Kidney epithelial cell (primary cell): ENCODE measurements around the gene GNB5. TPM values are rescaled to one million over a fixed set of nuclear protein-coding genes. Genes with fewer than 3 reads are reported as not detected.

Experiments used
- DNase-seq: peaks from one replicate; pipeline ENCODE4 v3.0.0-alpha.2; 2010; ENCODE audit warnings: low read depth
- H3K27me3 ChIP-seq: 2 replicates; pipeline ENCODE4 v1.6.0; 2011; ENCODE audit warnings: low read length; ENCODE audit not compliant: control insufficient read depth, insufficient read depth
- H3K36me3 ChIP-seq: 2 replicates; pipeline ENCODE4 v1.5.1; 2011; ENCODE audit warnings: low read length; ENCODE audit not compliant: control insufficient read depth, insufficient read depth
- H3K4me3 ChIP-seq: 2 replicates; pipeline ENCODE4 v1.5.1; 2011; ENCODE audit warnings: low read depth, mild to moderate bottlenecking, control low read depth, low read length
- total RNA-seq: library from RNA; depleted of rRNA; stranded (reverse); fragments of >200 nt; gene quantifications from 2 replicates; pipeline ENCODE4 v1.2.3, GENCODE V29; 2015
- TF ChIP-seq, protein P1 (sequence below): IDR thresholded peaks from 2 replicates; pipeline ENCODE4 v1.5.1; 2011; ENCODE audit warnings: mild to moderate bottlenecking, moderate library complexity, low read length, control low read depth, inconsistent platforms; ENCODE audit not compliant: insufficient read depth, poor library complexity, severe bottlenecking

GNB5 gene
- total RNA-seq, 1 donor from 2014 or later: 46.7 TPM

DNA sequence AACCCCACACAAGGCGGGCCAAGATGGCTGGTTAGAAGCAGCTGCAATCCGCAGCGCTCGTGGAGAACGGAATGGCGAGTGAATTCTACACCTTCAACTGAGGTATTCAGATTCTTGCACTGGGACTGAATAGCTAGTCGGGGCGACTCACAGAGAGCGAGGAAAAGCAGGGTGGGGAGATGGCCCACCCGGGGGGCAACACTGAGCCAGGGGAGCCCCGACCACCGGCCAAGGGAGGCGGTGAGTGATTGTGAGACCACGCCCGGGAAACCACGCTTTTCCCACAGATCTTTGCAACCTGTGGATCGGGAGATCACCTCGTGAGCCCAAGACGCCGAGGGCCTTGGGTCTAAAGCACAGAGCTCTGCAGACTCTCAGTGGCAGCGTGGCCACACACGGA lies 28.3 kb downstream of the GNB5 start:
- TF ChIP-seq, protein P1, sequence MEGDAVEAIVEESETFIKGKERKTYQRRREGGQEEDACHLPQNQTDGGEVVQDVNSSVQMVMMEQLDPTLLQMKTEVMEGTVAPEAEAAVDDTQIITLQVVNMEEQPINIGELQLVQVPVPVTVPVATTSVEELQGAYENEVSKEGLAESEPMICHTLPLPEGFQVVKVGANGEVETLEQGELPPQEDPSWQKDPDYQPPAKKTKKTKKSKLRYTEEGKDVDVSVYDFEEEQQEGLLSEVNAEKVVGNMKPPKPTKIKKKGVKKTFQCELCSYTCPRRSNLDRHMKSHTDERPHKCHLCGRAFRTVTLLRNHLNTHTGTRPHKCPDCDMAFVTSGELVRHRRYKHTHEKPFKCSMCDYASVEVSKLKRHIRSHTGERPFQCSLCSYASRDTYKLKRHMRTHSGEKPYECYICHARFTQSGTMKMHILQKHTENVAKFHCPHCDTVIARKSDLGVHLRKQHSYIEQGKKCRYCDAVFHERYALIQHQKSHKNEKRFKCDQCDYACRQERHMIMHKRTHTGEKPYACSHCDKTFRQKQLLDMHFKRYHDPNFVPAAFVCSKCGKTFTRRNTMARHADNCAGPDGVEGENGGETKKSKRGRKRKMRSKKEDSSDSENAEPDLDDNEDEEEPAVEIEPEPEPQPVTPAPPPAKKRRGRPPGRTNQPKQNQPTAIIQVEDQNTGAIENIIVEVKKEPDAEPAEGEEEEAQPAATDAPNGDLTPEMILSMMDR: no peak
- no peak for DNase-seq
- Histone ChIP-seq H3K4me3 (no peak overlapping the region), H3K36me3 (no peaks in the 10 kb centered on the region), H3K27me3 (no peaks in the 10 kb centered on the region)

DNA sequence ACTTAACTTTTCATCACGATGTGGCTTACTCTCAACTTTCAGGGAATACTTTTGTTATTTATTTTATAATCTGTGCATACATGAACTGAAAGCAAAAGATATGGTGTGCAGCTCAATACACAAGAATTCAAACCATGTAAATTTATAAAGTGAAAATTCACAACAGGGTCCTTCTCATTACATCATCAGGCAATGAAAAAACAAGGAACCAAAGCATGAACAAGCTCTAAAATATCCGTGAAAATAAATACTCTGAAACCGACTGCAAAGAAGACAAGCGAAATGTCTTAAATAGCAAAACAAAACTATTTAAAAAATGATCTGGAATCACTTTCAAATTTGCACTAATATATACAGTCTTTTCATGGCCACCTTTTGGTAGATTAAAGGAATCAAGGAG lies 28.9 kb downstream of the GNB5 start:
- no peak for DNase-seq
- Histone ChIP-seq H3K4me3 (no peak overlapping the region), H3K27me3 (no peaks in the 10 kb centered on the region), H3K36me3 (no peaks in the 10 kb centered on the region)
- TF ChIP-seq, protein P1: no peak

DNA sequence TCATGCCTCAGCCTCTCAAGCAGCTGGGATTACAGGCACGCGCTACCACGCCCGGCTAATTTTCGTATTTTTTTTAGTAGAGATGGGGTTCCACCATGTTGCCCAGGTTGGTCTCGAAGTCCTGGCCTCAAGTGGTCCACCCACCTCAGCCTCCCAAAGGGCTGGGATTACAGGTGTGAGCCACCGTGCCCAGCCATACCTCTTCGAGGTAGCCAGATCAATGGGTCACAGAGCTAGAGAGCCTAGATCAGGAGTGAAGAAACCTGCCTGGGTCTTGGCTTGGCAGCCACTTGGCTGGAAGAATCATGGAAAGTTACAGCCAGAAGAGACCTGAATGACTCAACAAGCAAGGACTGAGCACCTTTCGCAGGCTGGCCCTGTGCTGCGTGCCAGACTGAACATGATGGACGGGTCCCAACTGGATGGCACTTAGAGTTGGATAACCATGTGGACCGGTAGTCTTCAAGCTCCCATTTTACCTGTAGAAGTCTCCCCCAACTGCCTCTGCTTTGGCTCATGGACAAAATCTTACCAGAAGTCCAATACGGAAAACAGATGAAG lies 29.7 kb downstream of the GNB5 start:
- no peak for DNase-seq

GRCh38 chr15:52159645-52160044 lies 31.5 kb downstream of the GNB5 start:
- no peak for DNase-seq
- H3K36me3 ChIP-seq: no peaks in the 10 kb centered on the region
- no peak overlapping the region for H3K4me3 ChIP-seq
- TF ChIP-seq, protein P1: no peak
- H3K27me3 ChIP-seq: no peaks in the 10 kb centered on the region

More for the DNA sequence above, 29.7 kb downstream of the GNB5 start:
- Histone ChIP-seq H3K27me3 (no peaks in the 10 kb centered on the region), H3K36me3 (no peaks in the 10 kb centered on the region), H3K4me3 (no peak overlapping the region)
- TF ChIP-seq, protein P1: no peak

- H3K36me3 ChIP-seq: no peaks in the 10 kb centered on the region
- DNase-seq: no peak
- no peak overlapping the region for H3K4me3 ChIP-seq
- no peaks in the 10 kb centered on the region for H3K27me3 ChIP-seq
- TF ChIP-seq, protein P1: no peak
These were observed 33.0 kb downstream of the GNB5 start for GRCh38 chr15:52158084-52158765.

GRCh38 chr15:52155878-52156277 lies 35.3 kb downstream of the GNB5 start:
- no peaks in the 10 kb centered on the region for H3K27me3 ChIP-seq
- H3K36me3 ChIP-seq: peaks cover 1% of the 10 kb centered on the region
- no peak for DNase-seq
- no peak overlapping the region for H3K4me3 ChIP-seq
- TF ChIP-seq, protein P1: no peak
